ENCODE measurements around the gene CFAP126. TPM values are rescaled to one million over a fixed set of nuclear protein-coding genes. Genes with fewer than 3 reads are reported as not detected.

The CFAP126 gene
- total and polyA plus RNA-seq, 8 donors: 3.2 to 18.7 (median 11.0) TPM; not detected in 1

DNA sequence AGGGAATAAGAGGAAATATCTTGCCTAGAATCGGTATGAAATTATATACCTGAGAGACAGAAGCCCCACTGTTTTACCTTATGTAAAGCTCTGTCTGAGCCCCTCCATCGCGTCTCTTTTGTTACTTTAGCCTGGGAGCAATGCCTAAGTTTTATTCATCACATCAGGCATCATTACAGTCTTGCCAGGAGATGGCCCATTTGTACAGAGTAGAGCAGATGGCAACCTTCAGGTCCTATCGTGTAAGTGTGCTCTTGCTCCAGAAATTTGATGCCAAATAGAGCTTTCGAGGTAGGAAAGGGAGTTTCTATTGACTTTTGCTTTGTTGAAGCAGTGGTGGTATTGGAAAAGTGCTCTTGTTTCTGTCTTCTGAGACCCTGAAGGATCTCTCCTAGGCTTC, 24.9 kb downstream of the CFAP126 start:
- DNase-seq: no peak
- H3K27ac ChIP-seq: no peak overlapping the region
- intact Hi-C loops (cut with DNase I): no loop called here
- H3K9me3 ChIP-seq: no peaks in the 10 kb centered on the region
- no peak for ATAC-seq
- H3K4me3 ChIP-seq: no peak overlapping the region
- H3K4me1 ChIP-seq: no peaks in the 10 kb centered on the region
- TF ChIP-seq, protein P1, sequence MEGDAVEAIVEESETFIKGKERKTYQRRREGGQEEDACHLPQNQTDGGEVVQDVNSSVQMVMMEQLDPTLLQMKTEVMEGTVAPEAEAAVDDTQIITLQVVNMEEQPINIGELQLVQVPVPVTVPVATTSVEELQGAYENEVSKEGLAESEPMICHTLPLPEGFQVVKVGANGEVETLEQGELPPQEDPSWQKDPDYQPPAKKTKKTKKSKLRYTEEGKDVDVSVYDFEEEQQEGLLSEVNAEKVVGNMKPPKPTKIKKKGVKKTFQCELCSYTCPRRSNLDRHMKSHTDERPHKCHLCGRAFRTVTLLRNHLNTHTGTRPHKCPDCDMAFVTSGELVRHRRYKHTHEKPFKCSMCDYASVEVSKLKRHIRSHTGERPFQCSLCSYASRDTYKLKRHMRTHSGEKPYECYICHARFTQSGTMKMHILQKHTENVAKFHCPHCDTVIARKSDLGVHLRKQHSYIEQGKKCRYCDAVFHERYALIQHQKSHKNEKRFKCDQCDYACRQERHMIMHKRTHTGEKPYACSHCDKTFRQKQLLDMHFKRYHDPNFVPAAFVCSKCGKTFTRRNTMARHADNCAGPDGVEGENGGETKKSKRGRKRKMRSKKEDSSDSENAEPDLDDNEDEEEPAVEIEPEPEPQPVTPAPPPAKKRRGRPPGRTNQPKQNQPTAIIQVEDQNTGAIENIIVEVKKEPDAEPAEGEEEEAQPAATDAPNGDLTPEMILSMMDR (IDR thresholded peaks at IDR 0.05): no peak
- no peaks in the 10 kb centered on the region for H3K27me3 ChIP-seq
- H3K36me3 ChIP-seq: peaks cover 0 to 79% of the 10 kb centered on the region in 2 donors

GRCh38 chr1:161342177-161342576, 25.5 kb downstream of the CFAP126 start:
- TF ChIP-seq, protein P1 (IDR thresholded peaks at IDR 0.05): no peak
- intact Hi-C loops (cut with DNase I): no loop called here
- H3K36me3 ChIP-seq: peaks cover 0 to 79% of the 10 kb centered on the region in 2 donors
- no peaks in the 10 kb centered on the region for H3K9me3 ChIP-seq
- no peaks in the 10 kb centered on the region for H3K27me3 ChIP-seq
- DNase-seq (no peak), ATAC-seq (no peak)
- H3K4me1 ChIP-seq: no peaks in the 10 kb centered on the region
- H3K4me3 ChIP-seq: no peak overlapping the region
- no peak overlapping the region for H3K27ac ChIP-seq

DNA sequence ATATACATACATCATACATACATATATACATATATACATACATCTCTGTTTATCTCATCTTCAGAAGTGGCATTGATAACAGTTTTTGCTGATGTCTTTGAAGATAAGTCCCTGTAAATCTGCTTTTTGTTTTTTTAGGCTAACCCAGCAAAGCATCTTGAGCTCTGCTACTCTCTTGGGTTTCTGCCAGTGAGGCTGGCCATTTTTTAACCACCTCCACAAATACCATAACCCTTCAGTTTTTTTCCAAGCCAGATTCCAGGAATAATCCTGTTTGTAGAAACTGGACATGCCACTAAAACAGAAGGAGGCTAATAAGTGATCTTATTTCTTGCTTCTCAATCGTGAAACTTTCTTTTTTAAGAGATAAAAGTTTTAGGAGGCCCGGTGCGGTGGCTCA, 31.9 kb downstream of the CFAP126 start:
- TF ChIP-seq, protein P1 (IDR thresholded peaks at IDR 0.05): no peak
- DNase-seq: no peak
- Histone ChIP-seq H3K4me3 (no peak overlapping the region), H3K4me1 (no peaks in the 10 kb centered on the region), H3K36me3 (peaks cover 4 to 78% of the 10 kb centered on the region in 2 donors), H3K27me3 (no peaks in the 10 kb centered on the region), H3K9me3 (no peaks in the 10 kb centered on the region), H3K27ac (no peak overlapping the region)
- intact Hi-C loops (cut with DNase I): no loop called here
- ATAC-seq: no peak

GRCh38 chr1:161333166-161333565, 34.5 kb downstream of the CFAP126 start:
- H3K4me3 ChIP-seq: no peak overlapping the region
- peaks cover 4 to 87% of the 10 kb centered on the region in 2 donors for H3K36me3 ChIP-seq
- intact Hi-C loops (cut with DNase I): no loop called here
- DNase-seq: no peak
- TF ChIP-seq, protein P1 (IDR thresholded peaks at IDR 0.05): no peak
- no peaks in the 10 kb centered on the region for H3K4me1 ChIP-seq
- H3K9me3 ChIP-seq: no peaks in the 10 kb centered on the region
- no peak overlapping the region for H3K27ac ChIP-seq
- no peaks in the 10 kb centered on the region for H3K27me3 ChIP-seq
- ATAC-seq: no peak

GRCh38 chr1:161330346-161330745, 37.3 kb downstream of the CFAP126 start:
- intact Hi-C loops (cut with DNase I): no loop called here
- no peaks in the 10 kb centered on the region for H3K4me1 ChIP-seq
- H3K27ac ChIP-seq: no peak overlapping the region
- DNase-seq: no peak
- ATAC-seq: no peak
- TF ChIP-seq, protein P1 (IDR thresholded peaks at IDR 0.05): no peak
- no peaks in the 10 kb centered on the region for H3K9me3 ChIP-seq
- peaks cover 4 to 98% of the 10 kb centered on the region in 2 donors for H3K36me3 ChIP-seq
- no peak overlapping the region for H3K4me3 ChIP-seq
- H3K27me3 ChIP-seq: no peaks in the 10 kb centered on the region
